IMR-90 (cell line): ENCODE data around the gene RCCD1. TPM values are rescaled to one million over a fixed set of nuclear protein-coding genes. Genes with fewer than 3 reads are reported as not detected.

ENCODE experiments used
- ATAC-seq: fragments of 200-7000 bp; cut with Tn5 transposase; 2 replicates; pipeline ENCODE4 v1.9.1; 2020; ENCODE audit warnings: low read depth, mild to moderate bottlenecking, moderate library complexity
- BruUV-seq: library from RNA; stranded (reverse); fragments of 400-500 nt; replicated peaks from 2 replicates; lab custom pipeline; 2021; lab: Mats Ljungman, UMichigan
- CTCF ChIA-PET: fragments of 300-600 bp; formaldehyde crosslinking; extraction: SDS; loops from one replicate; lab custom pipeline; 2021; ENCODE audit warnings: antibody characterized with exemption; lab: Yijun Ruan, JAX
- POLR2A ChIA-PET: fragments of 300-600 bp; sonication (Branson Sonifier 250); formaldehyde crosslinking; loops from one replicate; lab custom pipeline; 2022; ENCODE audit warnings: antibody characterized with exemption; ENCODE audit not compliant: unreplicated experiment; lab: Charles Lee
- DNase-seq: peaks from one replicate; pipeline ENCODE4 v3.0.0; 2013
- H2AFZ ChIP-seq: replicated peaks from 2 replicates; pipeline ENCODE3; 2013; ENCODE audit warnings: low read length, mild to moderate bottlenecking; ENCODE audit not compliant: poor library complexity
- H2AK5ac ChIP-seq: 2 replicates; pipeline ENCODE4 v1.6.1; 2013; ENCODE audit warnings: low read depth, low read length, inconsistent platforms
- H2AK9ac ChIP-seq: replicated peaks from 2 replicates; pipeline ENCODE3; 2013; ENCODE audit warnings: mild to moderate bottlenecking, low read depth, low read length, moderate library complexity; ENCODE audit not compliant: poor library complexity
- H2BK120ac ChIP-seq: 2 replicates; pipeline ENCODE4 v1.6.1; 2013; ENCODE audit warnings: low read depth, low read length, inconsistent platforms
- H2BK15ac ChIP-seq: 3 replicates; pipeline ENCODE4 v1.6.1; 2013; ENCODE audit warnings: low read depth, low read length, inconsistent platforms
- H2BK20ac ChIP-seq: 2 replicates; pipeline ENCODE4 v1.6.1; 2013; ENCODE audit warnings: low read depth, mild to moderate bottlenecking, inconsistent platforms, low read length, moderate library complexity
- H2BK5ac ChIP-seq: 2 replicates; pipeline ENCODE4 v1.6.1; 2013; ENCODE audit warnings: mild to moderate bottlenecking, low read depth, low read length, inconsistent platforms; ENCODE audit not compliant: poor library complexity, severe bottlenecking
- H3K14ac ChIP-seq: replicated peaks from 2 replicates; pipeline ENCODE4 v1.6.1; 2013; ENCODE audit warnings: low read depth, low read length, inconsistent platforms
- H3K18ac ChIP-seq: 2 replicates; pipeline ENCODE4 v1.6.1; 2013; ENCODE audit warnings: low read depth, low read length, control low read depth
- H3K23ac ChIP-seq: 2 replicates; pipeline ENCODE4 v1.6.1; 2013; ENCODE audit warnings: low read depth, low read length, inconsistent platforms
- H3K27ac ChIP-seq: 2 replicates; pipeline ENCODE4 v1.5.1; 2013; ENCODE audit warnings: mild to moderate bottlenecking, control low read depth, low read length; ENCODE audit not compliant: insufficient read depth
- H3K27me3 ChIP-seq: 2 replicates; pipeline ENCODE4 v1.6.1; 2013; ENCODE audit warnings: low read length; ENCODE audit not compliant: control insufficient read depth, insufficient read depth
- H3K36me3 ChIP-seq: 2 replicates; pipeline ENCODE4 v1.6.1; 2013; ENCODE audit warnings: low read length, mixed read lengths; ENCODE audit not compliant: control insufficient read depth, insufficient read depth
- H3K4ac ChIP-seq: 2 replicates; pipeline ENCODE4 v1.6.1; 2013; ENCODE audit warnings: low read depth, low read length, inconsistent platforms
- H3K4me1 ChIP-seq: 2 replicates; pipeline ENCODE4 v1.6.1; 2013; ENCODE audit warnings: low read length, mixed read lengths; ENCODE audit not compliant: control insufficient read depth, insufficient read depth
- H3K4me2 ChIP-seq: 2 replicates; pipeline ENCODE4 v1.6.1; 2013; ENCODE audit warnings: low read depth, mild to moderate bottlenecking, control low read depth, low read length, moderate library complexity
- H3K4me3 ChIP-seq: 2 replicates; pipeline ENCODE4 v1.5.1; 2013; ENCODE audit warnings: low read depth, mild to moderate bottlenecking, control low read depth, low read length, moderate library complexity; ENCODE audit not compliant: insufficient read depth
- H3K56ac ChIP-seq: 2 replicates; pipeline ENCODE4 v1.6.1; 2013; ENCODE audit warnings: low read length, inconsistent platforms; ENCODE audit not compliant: insufficient read depth; ENCODE audit errors: extremely low read depth
- H3K79me1 ChIP-seq, 2 experiments: 2 replicates each; pipeline ENCODE4 v1.6.1; 2013; ENCODE audit warnings: low read length in 2 of 2, inconsistent platforms in 1 of 2, low read depth in 1 of 2
- H3K9ac ChIP-seq: 2 replicates; pipeline ENCODE4 v1.6.1; 2013; ENCODE audit warnings: low read depth, low read length, control low read depth
- H3K9me1 ChIP-seq: 2 replicates; pipeline ENCODE4 v1.6.1; 2013; ENCODE audit warnings: low read length, inconsistent platforms; ENCODE audit not compliant: insufficient read depth
- H3K9me3 ChIP-seq: 2 replicates; pipeline ENCODE4 v1.6.1; 2013; ENCODE audit warnings: low read length; ENCODE audit not compliant: control insufficient read depth, insufficient read depth
- H4K20me1 ChIP-seq: 2 replicates; pipeline ENCODE4 v1.6.1; 2013; ENCODE audit warnings: low read length, inconsistent platforms; ENCODE audit not compliant: insufficient read depth
- H4K5ac ChIP-seq: 2 replicates; pipeline ENCODE4 v1.6.1; 2013; ENCODE audit warnings: mild to moderate bottlenecking, low read depth, low read length, control low read depth
- H4K8ac ChIP-seq, 2 experiments: 2 replicates each; pipeline ENCODE4 v1.6.1; 2013; ENCODE audit warnings: low read depth in 2 of 2, low read length in 2 of 2, control low read depth in 1 of 2, inconsistent platforms in 1 of 2
- H4K91ac ChIP-seq: 2 replicates; pipeline ENCODE4 v1.6.1; 2013; ENCODE audit warnings: low read depth, low read length, inconsistent platforms; ENCODE audit not compliant: insufficient read depth
- BHLHE40 ChIP-seq: fragments of 150-350 bp; IDR thresholded peaks from 2 replicates; pipeline ENCODE4 v1.6.1; 2016; ENCODE audit warnings: mild to moderate bottlenecking, low read depth, low read length
- CEBPB ChIP-seq: IDR thresholded peaks from 2 replicates; pipeline ENCODE4 v1.6.1; 2012; ENCODE audit warnings: low read depth, low read length, improper control_type of control experiment
- CHD1 ChIP-seq: IDR thresholded peaks from 2 replicates; pipeline ENCODE4 v1.6.1; 2012; ENCODE audit warnings: low read depth, low read length, improper control_type of control experiment
- CTCF ChIP-seq: conservative IDR thresholded peaks from 2 replicates; pipeline ENCODE4 v1.5.1; 2012; ENCODE audit warnings: mild to moderate bottlenecking, low read depth, low read length, improper control_type of control experiment
- ELK1 ChIP-seq: fragments of 150-350 bp; IDR thresholded peaks from 2 replicates; pipeline ENCODE4 v1.6.1; 2016; ENCODE audit warnings: low read depth, mild to moderate bottlenecking, low read length, moderate library complexity, borderline replicate concordance
- MAZ ChIP-seq: IDR thresholded peaks from 2 replicates; pipeline ENCODE4 v1.6.1; 2012; ENCODE audit warnings: low read depth, mild to moderate bottlenecking, low read length, improper control_type of control experiment, moderate library complexity, borderline replicate concordance
- RAD21 ChIP-seq: IDR thresholded peaks from 2 replicates; pipeline ENCODE4 v1.6.1; 2012; ENCODE audit warnings: low read length, improper control_type of control experiment
- RCOR1 ChIP-seq: IDR thresholded peaks from 2 replicates; pipeline ENCODE4 v1.6.1; 2012; ENCODE audit warnings: mild to moderate bottlenecking, low read length, improper control_type of control experiment; ENCODE audit not compliant: insufficient replicate concordance
- RFX5 ChIP-seq: IDR thresholded peaks from 2 replicates; pipeline ENCODE4 v1.8.0; 2012; ENCODE audit warnings: low read depth, mild to moderate bottlenecking, low read length, moderate library complexity
- WGBS, 2 experiments: methylation state at CpG; one replicate each; pipeline versions ENCODE4 v1.1.5 to v1.1.7; 2013; ENCODE audit warnings: missing lambda C conversion rate in 2 of 2; ENCODE audit not compliant: insufficient read length in 1 of 2; ENCODE audit errors: extremely low coverage in 2 of 2; 5-methylcytosine and 5-hydroxymethylcytosine counted together
- dilution Hi-C: fragments of 300-500 bp; cut with HindIII; formaldehyde crosslinking; loops from one replicate; pipeline ENCODE4 v1.14.3; 2018; ENCODE audit warnings: low sequenced_read_pairs; ENCODE audit not compliant: unreplicated experiment
- in situ Hi-C: fragments of 300-500 bp; cut with MboI; formaldehyde crosslinking; loops from 3 replicates; pipeline ENCODE4 v1.14.3; 2019; ENCODE audit warnings: low sequenced_read_pairs, inconsistent platforms, mixed read lengths
- intact Hi-C: fragments of 100-400 bp; cut with micrococcal nuclease; formaldehyde crosslinking; loops from 2 replicates; pipeline ENCODE4 v1.10.0; 2022
- polyA plus RNA-seq, 3 experiments: library from polyadenylated mRNA; depleted of rRNA; stranded (reverse); fragments of >200 nt; gene quantifications; 2 replicates each; pipeline ENCODE4 v1.2.3, GENCODE V29; 2012; ENCODE audit warnings: low replicate concordance in 1 of 3
- total RNA-seq: library from RNA; depleted of rRNA; stranded (reverse); fragments of >200 nt; gene quantifications from 2 replicates; pipeline ENCODE4 v1.2.3, GENCODE V29; 2012

Gene RCCD1
- total and polyA plus RNA-seq, 2 of the 4 experiments (the other 2 are of a cell fraction): 3.9 to 9.9 TPM

GRCh38 chr15:90956274-90957030 lies 1.8 kb downstream of the RCCD1 start (continued):
- TF ChIP-seq CEBPB (no peak), RFX5 (no peak)

- peak; percentile 27 for ATAC-seq
- intact Hi-C loops: loop anchor here (2.0 kb wide), 2 partner anchors 38 to 268 kb away; partner anchors contain the start of gene PRC1
- H2BK15ac ChIP-seq: no peak overlapping the region
- H3K27me3 ChIP-seq: no peaks in the 10 kb centered on the region
- BruUV-seq: no TSS peak
- H3K9me3 ChIP-seq: no peaks in the 10 kb centered on the region
- ChIA-PET CTCF (interaction anchor here (0.6 to 2.6 kb wide), 15 partner anchors 9 to 665 kb away, joined by 3 to 10 read pairs (median 5); partner anchors contain the start of gene UNC45A), POLR2A (interaction anchor here (0.6 kb wide), 1 partner anchor 24 kb away, joined by 4 read pairs; no protein-coding TSS in a partner anchor)
- H3K79me1 ChIP-seq: peaks cover 6 to 27% of the 10 kb centered on the region in 2 experiments; a peak in 3 of 4 replicates
- peak overlapping the region; percentile 69 for H3K9ac ChIP-seq
- peak overlapping the region; percentile 79 for H3K4me2 ChIP-seq
- H3K56ac ChIP-seq: no peak overlapping the region
- H3K36me3 ChIP-seq: peaks cover 35% of the 10 kb centered on the region
- peak overlapping the region; percentile 90 for H2AFZ ChIP-seq
- H4K5ac ChIP-seq: 0 out of 2 replicates have a peak overlapping the region, but pooled peaks have one; percentile 39
- H2AK9ac ChIP-seq: peak overlapping the region; percentile 83
- peak overlapping the region; percentile 60 to 68 for H4K8ac ChIP-seq
- H2BK20ac ChIP-seq: no peak overlapping the region
- H3K14ac ChIP-seq: peak overlapping the region; percentile 48; the same call in 1 of the 2 replicates
- H2BK5ac ChIP-seq: no peak overlapping the region
- H4K91ac ChIP-seq: no peak overlapping the region; the same call in 1 of the 2 replicates
- no peak overlapping the region for H3K23ac ChIP-seq
- no peak overlapping the region for H3K18ac ChIP-seq
- H3K4me3 ChIP-seq: peak overlapping the region; percentile 64
- peak overlapping the region; percentile 13; the same call in 1 of the 2 replicates for H3K27ac ChIP-seq
- peaks cover 6% of the 10 kb centered on the region for H3K4me1 ChIP-seq
- TF ChIP-seq BHLHE40: no peak
- TF ChIP-seq RFX5: no peak
- 0 out of 2 replicates have a peak, but pooled peaks have one; percentile 50 for TF ChIP-seq CEBPB
- peak; percentile 15; the same call in 1 of the 2 replicates for TF ChIP-seq MAZ
- no peak for TF ChIP-seq RCOR1
- TF ChIP-seq CHD1: no peak
- no peak for TF ChIP-seq ELK1
- TF ChIP-seq RAD21: no peak
- TF ChIP-seq CTCF: no peak
- WGBS, 2 experiments: 20% methylated on average over 26 of the region's 63 CpGs; no CpG with 5 or more reads in 1 of the 2 experiments
- peak; percentile 39 for DNase-seq
- 0 out of 2 replicates have a peak overlapping the region, but pooled peaks have one; percentile 19 for H2AK5ac ChIP-seq
- in situ Hi-C loops: loop anchor here (10.0 kb wide), 1 partner anchor 318 kb away; no protein-coding TSS in a partner anchor
- no peaks in the 10 kb centered on the region; the same call in 1 of the 2 replicates for H4K20me1 ChIP-seq
- no peaks in the 10 kb centered on the region for H3K9me1 ChIP-seq
- peak overlapping the region; percentile 4 for H3K4ac ChIP-seq
- dilution Hi-C loops: no loop called here
- no peak overlapping the region for H2BK120ac ChIP-seq
These were observed 2.5 kb downstream of the RCCD1 start for GRCh38 chr15:90957031-90957790.
